Panc1 (cell line): Measurements from ENCODE around the gene FTSJ3. TPM values are rescaled to one million over a fixed set of nuclear protein-coding genes. Genes with fewer than 3 reads are reported as not detected.
"Not testable (repeated sequence)": the region's sequence is repeated elsewhere in the genome, so short reads cannot be mapped to it uniquely, and the experiment has no call there.

Experiments
- ATAC-seq: fragments of 200-7000 bp; cut with Tn5 transposase; 2 replicates; pipeline ENCODE4 v1.9.1; 2020; ENCODE audit warnings: mild to moderate bottlenecking, moderate library complexity
- BruUV-seq: library from RNA; stranded (reverse); fragments of 400-500 nt; replicated peaks from 2 replicates; lab custom pipeline; 2021; lab: Mats Ljungman, UMichigan
- CTCF ChIA-PET: fragments of 300-600 bp; sonication (Branson Sonifier 250); formaldehyde crosslinking; loops from one replicate; lab custom pipeline; 2022; ENCODE audit warnings: antibody characterized with exemption; lab: Charles Lee
- POLR2A ChIA-PET: fragments of 300-600 bp; sonication (Branson Sonifier 250); formaldehyde crosslinking; loops from one replicate; lab custom pipeline; 2022; ENCODE audit warnings: antibody characterized with exemption; lab: Charles Lee
- DNase-seq: peaks from one replicate; pipeline ENCODE4 v3.0.0-alpha.2; 2010; ENCODE audit warnings: low read depth, low spot score
- H3K27ac ChIP-seq: 2 replicates; pipeline ENCODE4 v1.5.1; 2011; ENCODE audit warnings: mild to moderate bottlenecking, low read length, inconsistent platforms
- H3K27me3 ChIP-seq: fragments of 200-500 bp; sonication (Bioruptor generic); 2 replicates; pipeline ENCODE4 v1.6.0; 2014; ENCODE audit warnings: low read length, inconsistent platforms; ENCODE audit not compliant: control insufficient read depth, insufficient read depth
- H3K36me3 ChIP-seq: fragments of 200-500 bp; sonication (Bioruptor generic); 2 replicates; pipeline ENCODE4 v1.5.1; 2014; ENCODE audit warnings: inconsistent platforms, mild to moderate bottlenecking, low read length, moderate library complexity; ENCODE audit not compliant: control insufficient read depth, insufficient read depth
- H3K4me1 ChIP-seq: 2 replicates; pipeline ENCODE4 v1.5.1; 2011; ENCODE audit warnings: inconsistent platforms, mild to moderate bottlenecking, low read length, moderate library complexity; ENCODE audit not compliant: control insufficient read depth, insufficient read depth
- H3K4me3 ChIP-seq, 2 experiments: 2 replicates each; pipeline ENCODE4 v1.5.1; 2011 to 2012; ENCODE audit warnings: low read depth in 2 of 2, low read length in 2 of 2, mild to moderate bottlenecking in 2 of 2, inconsistent platforms in 1 of 2, moderate library complexity in 1 of 2
- H3K9me3 ChIP-seq: fragments of 200-500 bp; sonication (Bioruptor generic); 2 replicates; pipeline ENCODE4 v1.5.1; 2014; ENCODE audit warnings: low read depth, mild to moderate bottlenecking, inconsistent platforms, low read length, moderate library complexity; ENCODE audit not compliant: control insufficient read depth, insufficient read depth
- POLR2AphosphoS5 ChIP-seq: IDR thresholded peaks from 2 replicates; pipeline ENCODE4 v1.6.1; 2012; ENCODE audit warnings: mild to moderate bottlenecking, low read depth, low read length, moderate library complexity
- SIN3A ChIP-seq: IDR thresholded peaks from 2 replicates; pipeline ENCODE4 v1.6.1; 2012; ENCODE audit warnings: low read depth, mild to moderate bottlenecking, low read length, moderate library complexity, borderline replicate concordance; ENCODE audit not compliant: insufficient read depth
- TCF7L2 ChIP-seq: IDR thresholded peaks from 2 replicates; pipeline ENCODE4 v1.6.1; 2011; ENCODE audit warnings: mild to moderate bottlenecking, low read depth, low read length, inconsistent platforms
- in situ Hi-C: cut with HindIII; loops from 2 replicates; pipeline ENCODE4 v1.10.0; 2016; ENCODE audit warnings: low sequenced_read_pairs, low pct_unique_long_range_greater_than_20kb
- intact Hi-C: fragments of 100-400 bp; cut with micrococcal nuclease; formaldehyde crosslinking; loops from one replicate; pipeline ENCODE4 v1.10.0; 2022; ENCODE audit not compliant: unreplicated experiment
- total RNA-seq: library from RNA; stranded (reverse); gene quantifications from one replicate; pipeline ENCODE4 v1.2.1, GENCODE V29; 2021; ENCODE audit not compliant: unreplicated experiment
- TF ChIP-seq, protein P1 (sequence below): fragments of 450-650 bp; IDR thresholded peaks from 2 replicates; pipeline ENCODE4 v1.5.1; 2017; ENCODE audit warnings: mild to moderate bottlenecking
- TF ChIP-seq, protein P2 (sequence below), 2 experiments: IDR thresholded peaks; 2 replicates each; pipeline ENCODE4 v1.6.1; 2011 to 2012; ENCODE audit warnings: low read depth in 2 of 2, control low read depth in 1 of 2, low read length in 1 of 2, mild to moderate bottlenecking in 1 of 2, moderate library complexity in 1 of 2; ENCODE audit not compliant: insufficient read depth in 1 of 2

FTSJ3 gene
- total RNA-seq, 1 experiment from 2014 or later = 41.3 TPM

DNA sequence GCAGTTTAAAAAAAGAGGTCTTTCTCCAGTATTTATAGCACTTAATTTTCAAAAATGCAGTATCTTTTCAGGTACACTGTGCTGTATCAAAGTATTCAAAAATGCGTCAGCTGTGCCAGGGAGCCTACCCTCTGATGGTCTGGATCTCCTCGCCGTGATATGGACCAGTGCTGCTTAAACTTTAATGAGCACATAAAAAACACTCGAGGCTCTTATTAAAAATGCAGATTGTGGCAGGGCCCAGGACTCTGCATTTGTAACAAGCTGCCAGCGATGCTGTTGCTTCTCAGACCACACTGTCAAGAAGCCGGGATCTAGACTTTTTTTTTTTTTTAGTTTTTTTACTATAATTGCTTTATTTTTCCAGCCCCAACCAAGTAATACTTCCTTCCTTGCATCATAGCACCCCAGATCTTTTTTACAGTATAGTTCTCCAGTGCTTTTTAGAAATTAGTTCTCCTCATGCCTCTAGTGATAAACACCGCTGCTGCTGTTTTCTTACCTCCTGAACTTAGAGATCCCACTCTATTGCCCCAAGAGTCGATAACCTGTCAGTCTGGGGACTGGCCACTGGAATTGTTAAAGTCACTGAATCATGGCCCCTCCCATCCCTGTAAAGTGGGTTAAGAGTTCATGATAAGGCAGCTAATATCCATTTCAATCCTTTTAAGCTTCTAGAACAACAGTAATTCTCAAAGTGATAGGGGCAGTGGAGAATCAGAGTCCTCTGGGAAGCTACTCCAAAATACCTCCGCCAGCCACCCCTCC is 16.6 kb upstream of the FTSJ3 start:
- peak overlapping the region; percentile 67 to 82 for H3K4me3 ChIP-seq
- ATAC-seq (no peak), DNase-seq (no peak)
- H3K36me3 ChIP-seq = peaks cover 6% of the 10 kb centered on the region; the same call in 1 of the 2 replicates
- TF ChIP-seq TCF7L2 = no peak
- TF ChIP-seq SIN3A = no peak
- TF ChIP-seq POLR2AphosphoS5 = no peak
- TF ChIP-seq, protein P1, sequence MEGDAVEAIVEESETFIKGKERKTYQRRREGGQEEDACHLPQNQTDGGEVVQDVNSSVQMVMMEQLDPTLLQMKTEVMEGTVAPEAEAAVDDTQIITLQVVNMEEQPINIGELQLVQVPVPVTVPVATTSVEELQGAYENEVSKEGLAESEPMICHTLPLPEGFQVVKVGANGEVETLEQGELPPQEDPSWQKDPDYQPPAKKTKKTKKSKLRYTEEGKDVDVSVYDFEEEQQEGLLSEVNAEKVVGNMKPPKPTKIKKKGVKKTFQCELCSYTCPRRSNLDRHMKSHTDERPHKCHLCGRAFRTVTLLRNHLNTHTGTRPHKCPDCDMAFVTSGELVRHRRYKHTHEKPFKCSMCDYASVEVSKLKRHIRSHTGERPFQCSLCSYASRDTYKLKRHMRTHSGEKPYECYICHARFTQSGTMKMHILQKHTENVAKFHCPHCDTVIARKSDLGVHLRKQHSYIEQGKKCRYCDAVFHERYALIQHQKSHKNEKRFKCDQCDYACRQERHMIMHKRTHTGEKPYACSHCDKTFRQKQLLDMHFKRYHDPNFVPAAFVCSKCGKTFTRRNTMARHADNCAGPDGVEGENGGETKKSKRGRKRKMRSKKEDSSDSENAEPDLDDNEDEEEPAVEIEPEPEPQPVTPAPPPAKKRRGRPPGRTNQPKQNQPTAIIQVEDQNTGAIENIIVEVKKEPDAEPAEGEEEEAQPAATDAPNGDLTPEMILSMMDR = no peak
- TF ChIP-seq, protein P2, sequence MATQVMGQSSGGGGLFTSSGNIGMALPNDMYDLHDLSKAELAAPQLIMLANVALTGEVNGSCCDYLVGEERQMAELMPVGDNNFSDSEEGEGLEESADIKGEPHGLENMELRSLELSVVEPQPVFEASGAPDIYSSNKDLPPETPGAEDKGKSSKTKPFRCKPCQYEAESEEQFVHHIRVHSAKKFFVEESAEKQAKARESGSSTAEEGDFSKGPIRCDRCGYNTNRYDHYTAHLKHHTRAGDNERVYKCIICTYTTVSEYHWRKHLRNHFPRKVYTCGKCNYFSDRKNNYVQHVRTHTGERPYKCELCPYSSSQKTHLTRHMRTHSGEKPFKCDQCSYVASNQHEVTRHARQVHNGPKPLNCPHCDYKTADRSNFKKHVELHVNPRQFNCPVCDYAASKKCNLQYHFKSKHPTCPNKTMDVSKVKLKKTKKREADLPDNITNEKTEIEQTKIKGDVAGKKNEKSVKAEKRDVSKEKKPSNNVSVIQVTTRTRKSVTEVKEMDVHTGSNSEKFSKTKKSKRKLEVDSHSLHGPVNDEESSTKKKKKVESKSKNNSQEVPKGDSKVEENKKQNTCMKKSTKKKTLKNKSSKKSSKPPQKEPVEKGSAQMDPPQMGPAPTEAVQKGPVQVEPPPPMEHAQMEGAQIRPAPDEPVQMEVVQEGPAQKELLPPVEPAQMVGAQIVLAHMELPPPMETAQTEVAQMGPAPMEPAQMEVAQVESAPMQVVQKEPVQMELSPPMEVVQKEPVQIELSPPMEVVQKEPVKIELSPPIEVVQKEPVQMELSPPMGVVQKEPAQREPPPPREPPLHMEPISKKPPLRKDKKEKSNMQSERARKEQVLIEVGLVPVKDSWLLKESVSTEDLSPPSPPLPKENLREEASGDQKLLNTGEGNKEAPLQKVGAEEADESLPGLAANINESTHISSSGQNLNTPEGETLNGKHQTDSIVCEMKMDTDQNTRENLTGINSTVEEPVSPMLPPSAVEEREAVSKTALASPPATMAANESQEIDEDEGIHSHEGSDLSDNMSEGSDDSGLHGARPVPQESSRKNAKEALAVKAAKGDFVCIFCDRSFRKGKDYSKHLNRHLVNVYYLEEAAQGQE (IDR thresholded peaks at IDR 0.05; ENCODE audit: insufficient read depth in 1 of 2, low read depth in 2 of 2, low read length in 1 of 2) = no peak
- no TSS peak for BruUV-seq
- CTCF ChIA-PET = interaction anchor here (0.6 kb wide), 2 partner anchors 15 to 60 kb away, joined by 3 to 5 read pairs; no protein-coding TSS in a partner anchor
- no peaks in the 10 kb centered on the region for H3K9me3 ChIP-seq
- H3K4me1 ChIP-seq = peaks cover 27% of the 10 kb centered on the region
- H3K27me3 ChIP-seq = no peaks in the 10 kb centered on the region
- POLR2A ChIA-PET = interaction anchor here (0.6 kb wide), 3 partner anchors 14 to 177 kb away, joined by 3 to 8 read pairs (median 4); no protein-coding TSS in a partner anchor
- peak overlapping the region; percentile 86 for H3K27ac ChIP-seq
- intact Hi-C loops = no loop called here
- in situ Hi-C loops = no loop called here

DNA sequence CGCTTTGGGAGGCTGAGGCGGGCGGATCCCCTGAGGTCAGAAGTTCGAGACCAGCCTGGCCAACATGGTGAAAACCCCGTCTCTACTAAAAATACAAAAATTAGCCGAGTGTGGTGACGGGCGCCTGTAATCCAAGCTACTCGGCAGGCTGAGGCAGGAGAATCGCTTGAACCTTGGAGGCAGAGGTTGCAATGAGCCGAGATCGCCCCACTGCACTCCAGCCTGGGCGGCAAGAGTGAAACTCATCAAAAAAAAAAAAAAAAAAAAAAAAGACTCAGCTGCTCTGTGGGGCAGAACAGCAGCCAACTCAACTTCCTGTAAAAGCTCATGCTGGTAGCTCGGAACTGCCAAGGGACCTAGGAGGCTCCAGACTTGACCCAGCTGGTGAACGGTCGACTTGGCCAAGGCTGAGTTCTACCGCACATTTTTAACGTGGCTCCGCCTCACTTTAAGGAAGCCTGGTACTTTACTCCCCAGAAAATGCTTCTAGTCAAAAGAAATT is 16.0 kb upstream of the FTSJ3 start:
- BruUV-seq, in situ Hi-C loops, ATAC-seq, DNase-seq, intact Hi-C loops, H3K9me3 ChIP-seq, H3K36me3 ChIP-seq, H3K27me3 ChIP-seq: not testable (repeated sequence)
- POLR2A ChIA-PET = interaction anchor here (0.6 kb wide), 2 partner anchors 13 to 177 kb away, joined by 3 to 4 read pairs; no protein-coding TSS in a partner anchor
- H3K4me1 ChIP-seq = peaks cover 31% of the 10 kb centered on the region
- peak overlapping the region; percentile 86 for H3K27ac ChIP-seq
- CTCF ChIA-PET = interaction anchor here (0.6 kb wide), 2 partner anchors 16 to 61 kb away, joined by 3 to 5 read pairs; no protein-coding TSS in a partner anchor
- peak overlapping the region; percentile 67 to 82 for H3K4me3 ChIP-seq
